Esophagus (tissue), 2 donors: Measurements from ENCODE around the gene ZNF236. TPM values are rescaled to one million over a fixed set of nuclear protein-coding genes. Genes with fewer than 3 reads are reported as not detected.

Source experiments
- H3K27ac ChIP-seq, 2 donors: one replicate each; pipeline ENCODE4 v1.5.1; 2013; ENCODE audit warnings: low read depth in 2 of 2, mild to moderate bottlenecking in 2 of 2, inconsistent platforms in 1 of 2, low read length in 1 of 2, moderate library complexity in 1 of 2
- H3K27me3 ChIP-seq, 2 donors: one replicate each; pipeline ENCODE4 v1.6.1; 2013; ENCODE audit warnings: low read length in 2 of 2, control low read depth in 1 of 2, mild to moderate bottlenecking in 1 of 2; ENCODE audit not compliant: insufficient read depth in 2 of 2, control insufficient read depth in 1 of 2
- H3K36me3 ChIP-seq, 2 donors: one replicate each; pipeline ENCODE4 v1.6.1; 2013; ENCODE audit warnings: low read length in 1 of 2; ENCODE audit not compliant: control insufficient read depth in 2 of 2, insufficient read depth in 2 of 2
- H3K4me1 ChIP-seq, 2 donors: one replicate each; pipeline ENCODE4 v1.6.1; 2013; ENCODE audit warnings: low read length in 1 of 2; ENCODE audit not compliant: control insufficient read depth in 2 of 2, insufficient read depth in 2 of 2
- H3K4me3 ChIP-seq, 2 donors: one replicate each; pipeline ENCODE4 v1.5.1; 2013; ENCODE audit warnings: low read length in 2 of 2, mild to moderate bottlenecking in 2 of 2, low read depth in 1 of 2, moderate library complexity in 1 of 2
- H3K9me3 ChIP-seq, 2 donors: one replicate each; pipeline ENCODE4 v1.6.1; 2013; ENCODE audit warnings: mild to moderate bottlenecking in 2 of 2, low read depth in 1 of 2, low read length in 1 of 2, moderate library complexity in 1 of 2; ENCODE audit not compliant: control insufficient read depth in 2 of 2, insufficient read depth in 1 of 2
- WGBS, 2 donors: extraction: QIAGEN DNeasy Blood & Tissue Kit; methylation state at CpG; one replicate each; pipeline ENCODE4 v1.1.7; 2013; 5-methylcytosine and 5-hydroxymethylcytosine counted together
- polyA plus RNA-seq, 2 donors: library from polyadenylated mRNA; stranded (reverse); fragments of 200-250 nt; gene quantifications; one replicate each; pipeline ENCODE4 v1.2.3, GENCODE V29; 2013
- donor health status: healthy with polysubstance abuse.
- donor health status: Bipolar disorder and iron deficiency.

The ZNF236 gene
- polyA plus RNA-seq, 2 donors: 1.3 to 3.0 TPM

DNA sequence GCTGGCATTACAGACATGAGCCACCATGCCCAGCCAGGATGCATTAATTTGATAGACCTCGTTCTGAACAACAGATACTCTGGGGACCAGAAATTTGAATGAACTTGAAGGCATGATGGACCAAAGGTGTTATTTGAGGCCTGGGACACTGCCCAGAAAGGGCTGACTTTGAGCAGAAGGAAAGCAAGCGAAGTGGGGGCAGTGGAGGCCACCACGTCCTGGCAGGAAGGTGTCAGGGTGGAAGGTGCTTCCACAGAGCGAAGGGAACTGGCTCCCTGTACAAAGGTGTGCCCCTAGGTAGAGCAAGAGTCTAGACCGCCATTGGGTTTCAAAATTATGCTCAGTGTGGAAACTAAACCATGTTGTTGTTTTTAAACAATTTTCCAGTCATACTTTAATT lies 23.9 kb downstream of the ZNF236 start:
- Histone ChIP-seq H3K4me1 (no peaks in the 10 kb centered on the region), H3K36me3 (no peaks in the 10 kb centered on the region), H3K27me3 (no peaks in the 10 kb centered on the region), H3K4me3 (no peak overlapping the region), H3K27ac (no peak overlapping the region), H3K9me3 (no peaks in the 10 kb centered on the region)
- WGBS, 2 donors: 89% methylated on average over 5 of the region's 5 CpGs

DNA sequence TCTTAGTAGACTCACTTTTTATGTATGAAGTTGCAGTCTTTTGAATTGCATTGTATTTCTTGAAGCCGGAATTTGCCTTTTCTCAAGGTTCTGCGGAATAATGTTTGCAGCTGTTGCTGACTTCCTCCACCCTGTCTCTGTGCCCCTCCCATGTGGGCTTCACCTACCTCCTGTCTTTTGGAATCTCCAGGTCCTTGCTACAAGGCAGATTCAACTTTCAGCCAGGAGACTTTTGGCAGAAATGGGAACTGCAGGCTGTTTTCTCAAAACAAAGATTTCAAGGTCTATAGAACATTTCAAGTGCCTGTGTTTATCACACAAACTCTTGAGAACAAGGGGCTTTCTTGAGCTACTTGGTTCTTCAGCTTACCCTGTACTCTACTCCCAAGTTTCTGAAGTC lies 25.6 kb downstream of the ZNF236 start:
- no peak overlapping the region for H3K27ac ChIP-seq
- no peaks in the 10 kb centered on the region for H3K4me1 ChIP-seq
- no peaks in the 10 kb centered on the region for H3K9me3 ChIP-seq
- WGBS, 2 donors: 64 to 68% methylated on average over 2 of the region's 2 CpGs
- H3K36me3 ChIP-seq: no peaks in the 10 kb centered on the region
- no peaks in the 10 kb centered on the region for H3K27me3 ChIP-seq
- no peak overlapping the region for H3K4me3 ChIP-seq

DNA sequence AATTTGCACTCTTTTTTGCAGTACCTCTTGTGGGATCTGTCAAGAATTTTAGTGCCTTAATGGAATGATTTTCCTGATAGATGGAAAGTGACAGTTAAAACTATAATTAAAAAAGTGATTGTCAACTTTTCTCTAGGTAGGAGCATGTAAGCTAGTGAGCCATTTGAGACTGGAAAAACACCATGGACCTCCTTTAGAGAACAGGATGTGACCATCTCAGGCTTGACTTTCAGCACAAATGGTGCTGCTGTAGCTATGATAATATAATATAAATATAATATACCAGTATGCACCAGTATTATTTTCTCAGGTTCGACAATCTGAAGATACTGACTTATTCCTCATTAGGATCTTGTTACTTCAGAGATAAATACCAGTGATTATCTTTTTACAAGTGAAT lies 27.8 kb downstream of the ZNF236 start:
- no peak overlapping the region for H3K4me3 ChIP-seq
- H3K4me1 ChIP-seq: no peaks in the 10 kb centered on the region
- 80 to 93% methylated on average over 1 of the region's 1 CpG for WGBS, 2 donors
- H3K27me3 ChIP-seq: no peaks in the 10 kb centered on the region
- H3K36me3 ChIP-seq: no peaks in the 10 kb centered on the region
- H3K27ac ChIP-seq: no peak overlapping the region
- H3K9me3 ChIP-seq: no peaks in the 10 kb centered on the region

- WGBS, 2 donors: 95 to 97% methylated on average over 4 of the region's 4 CpGs
- H3K27me3 ChIP-seq: no peaks in the 10 kb centered on the region
- no peak overlapping the region for H3K27ac ChIP-seq
- H3K4me3 ChIP-seq: no peak overlapping the region
- H3K9me3 ChIP-seq: no peaks in the 10 kb centered on the region
- no peaks in the 10 kb centered on the region for H3K4me1 ChIP-seq
- H3K36me3 ChIP-seq: peaks cover 0 to 11% of the 10 kb centered on the region in 2 donors
These were observed 33.2 kb downstream of the ZNF236 start for GRCh38 chr18:76855594-76855993.

DNA sequence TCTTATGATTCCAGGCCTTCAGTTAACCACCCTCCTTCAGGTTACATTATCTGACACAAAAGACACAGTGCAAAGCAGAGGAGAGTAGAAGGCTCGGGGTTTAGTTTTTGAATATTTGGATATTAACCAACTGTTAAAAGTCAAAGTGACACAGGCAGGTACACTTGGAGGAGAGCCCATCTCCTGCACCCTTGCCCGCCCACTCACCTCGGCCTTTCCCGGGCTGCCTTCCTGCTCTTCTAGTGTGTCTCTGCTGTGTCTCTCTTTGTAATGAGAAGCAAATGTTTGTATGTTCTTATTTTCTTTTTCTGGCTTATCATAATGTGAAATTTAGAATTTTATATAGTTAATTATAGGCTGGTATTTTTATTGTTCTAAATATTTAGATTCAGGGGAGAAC lies 35.1 kb downstream of the ZNF236 start:
- no peak overlapping the region for H3K27ac ChIP-seq
- no peaks in the 10 kb centered on the region for H3K4me1 ChIP-seq
- H3K9me3 ChIP-seq: no peaks in the 10 kb centered on the region
- no peak overlapping the region for H3K4me3 ChIP-seq
- no peaks in the 10 kb centered on the region for H3K27me3 ChIP-seq
- H3K36me3 ChIP-seq: peaks cover 3 to 19% of the 10 kb centered on the region in 2 donors
- 78 to 83% methylated on average over 4 of the region's 4 CpGs for WGBS, 2 donors

GRCh38 chr18:76859474-76860339 lies 37.4 kb downstream of the ZNF236 start:
- H3K9me3 ChIP-seq: no peaks in the 10 kb centered on the region
- H3K4me1 ChIP-seq: no peaks in the 10 kb centered on the region
- peaks cover 5 to 21% of the 10 kb centered on the region in 2 donors for H3K36me3 ChIP-seq
- no peaks in the 10 kb centered on the region for H3K27me3 ChIP-seq
- WGBS, 2 donors: 89% methylated on average over 14 of the region's 14 CpGs
- H3K27ac ChIP-seq: no peak overlapping the region
- no peak overlapping the region for H3K4me3 ChIP-seq

GRCh38 chr18:76860411-76860810 lies 38.1 kb downstream of the ZNF236 start:
- H3K27ac ChIP-seq: no peak overlapping the region
- no peaks in the 10 kb centered on the region for H3K4me1 ChIP-seq
- 90 to 91% methylated on average over 6 of the region's 6 CpGs for WGBS, 2 donors
- peaks cover 5 to 21% of the 10 kb centered on the region in 2 donors for H3K36me3 ChIP-seq
- no peaks in the 10 kb centered on the region for H3K9me3 ChIP-seq
- no peaks in the 10 kb centered on the region for H3K27me3 ChIP-seq
- no peak overlapping the region for H3K4me3 ChIP-seq

DNA sequence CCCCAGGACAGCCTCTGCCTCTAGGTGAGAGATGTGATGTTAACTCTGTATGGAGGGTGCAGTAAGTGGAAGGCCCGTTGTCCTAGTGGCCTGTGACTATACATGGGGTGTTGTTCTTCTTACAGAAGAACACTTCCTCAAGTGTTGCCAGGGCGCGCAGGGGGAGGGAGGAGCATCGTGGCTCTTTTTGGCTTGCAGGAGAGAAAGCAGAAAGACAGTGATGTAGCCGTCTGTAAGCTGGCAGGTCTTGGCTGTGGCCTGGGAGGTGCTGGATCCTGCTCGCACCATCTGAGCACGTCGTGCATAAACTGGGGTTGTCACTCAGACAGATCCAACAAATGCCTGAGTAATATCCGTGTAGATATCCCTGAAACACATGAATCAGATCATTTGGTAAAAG lies 44.3 kb downstream of the ZNF236 start:
- H3K27ac ChIP-seq: no peak overlapping the region
- WGBS, 2 donors: 77 to 79% methylated on average over 9 of the region's 9 CpGs
- peaks cover 9 to 10% of the 10 kb centered on the region in 2 donors for H3K36me3 ChIP-seq
- H3K27me3 ChIP-seq: no peaks in the 10 kb centered on the region
- H3K4me3 ChIP-seq: no peak overlapping the region
- H3K4me1 ChIP-seq: no peaks in the 10 kb centered on the region
- H3K9me3 ChIP-seq: no peaks in the 10 kb centered on the region

DNA sequence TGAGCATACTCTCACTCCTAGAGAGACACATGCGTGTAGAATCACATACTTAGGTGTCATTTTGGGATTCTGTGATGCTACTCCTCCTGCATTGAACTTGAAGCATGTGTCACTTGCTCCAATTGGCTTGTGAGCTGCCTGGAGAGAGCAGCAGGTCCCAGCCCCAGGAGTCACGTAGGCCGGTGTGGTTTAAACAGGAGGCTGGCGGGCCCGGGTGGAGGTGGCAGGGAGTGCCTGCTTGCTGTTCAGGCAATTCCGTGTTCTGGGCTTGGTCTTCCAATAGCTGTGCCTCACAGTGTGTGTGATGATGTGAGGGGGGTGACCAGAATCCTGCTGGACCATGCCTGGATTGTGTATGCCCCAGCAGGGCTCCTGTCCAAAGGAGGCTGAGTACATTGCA lies 51.0 kb downstream of the ZNF236 start:
- 90 to 94% methylated on average over 6 of the region's 6 CpGs for WGBS, 2 donors

GRCh38 chr18:76873713-76874112 lies 51.4 kb downstream of the ZNF236 start:
- Histone ChIP-seq H3K9me3 (peaks cover 0 to 2% of the 10 kb centered on the region in 2 donors), H3K36me3 (peaks cover 4 to 13% of the 10 kb centered on the region in 2 donors), H3K4me3 (no peak overlapping the region), H3K4me1 (no peaks in the 10 kb centered on the region), H3K27ac (no peak overlapping the region), H3K27me3 (no peaks in the 10 kb centered on the region)
- WGBS, 2 donors: 92 to 97% methylated on average over 17 of the region's 17 CpGs

More for the DNA sequence above, 51.0 kb downstream of the ZNF236 start:
- Histone ChIP-seq H3K36me3 (peaks cover 4 to 13% of the 10 kb centered on the region in 2 donors), H3K4me3 (no peak overlapping the region), H3K27me3 (no peaks in the 10 kb centered on the region), H3K9me3 (peaks cover 0 to 2% of the 10 kb centered on the region in 2 donors), H3K27ac (no peak overlapping the region), H3K4me1 (no peaks in the 10 kb centered on the region)
